ENCODE data around the gene LRRC49. TPM values are rescaled to one million over a fixed set of nuclear protein-coding genes. Genes with fewer than 3 reads are reported as not detected.
A peak's percentile ranks its signal among the peaks of the same experiment; 100 is the strongest.
"Not testable (repeated sequence)": the region's sequence is repeated elsewhere in the genome, so short reads cannot be mapped to it uniquely, and the experiment has no call there.

The LRRC49 gene
- total RNA-seq, 1 donor from 2014 or later, result 18.0 TPM

GRCh38 chr15:70931821-70932220 lies 39.2 kb downstream of the LRRC49 start:
- no peak for DNase-seq (ENCODE audit: low read depth)
- no peak overlapping the region for H3K4me3 ChIP-seq (ENCODE audit: low read depth, low read length)
- no peak for TF ChIP-seq CTCF (conservative IDR thresholded peaks at IDR 0.05; ENCODE audit: low read depth, low read length)

- peak; percentile 4 for DNase-seq (ENCODE audit: low read depth)
Observed at GRCh38 chr15:70932397-70932796, 39.8 kb downstream of the LRRC49 start.

GRCh38 chr15:70933411-70933810 lies 40.8 kb downstream of the LRRC49 start:
- H3K4me3 ChIP-seq (ENCODE audit: low read depth, low read length), result no peak overlapping the region
- no peak for DNase-seq (ENCODE audit: low read depth)
- TF ChIP-seq CTCF (conservative IDR thresholded peaks at IDR 0.05; ENCODE audit: low read depth, low read length), result no peak

More at GRCh38 chr15:70932397-70932796, 39.8 kb downstream of the LRRC49 start:
- H3K4me3 ChIP-seq (ENCODE audit: low read depth, low read length), result no peak overlapping the region
- no peak for TF ChIP-seq CTCF (conservative IDR thresholded peaks at IDR 0.05; ENCODE audit: low read depth, low read length)

- DNase-seq (ENCODE audit: low read depth), result no peak
- TF ChIP-seq CTCF (conservative IDR thresholded peaks at IDR 0.05; ENCODE audit: low read depth, low read length), result no peak
- no peak overlapping the region for H3K4me3 ChIP-seq (ENCODE audit: low read depth, low read length)
Observed at GRCh38 chr15:70935631-70936030, 43.0 kb downstream of the LRRC49 start.

GRCh38 chr15:70936326-70936725 lies 43.7 kb downstream of the LRRC49 start:
- no peak for DNase-seq (ENCODE audit: low read depth)
- TF ChIP-seq CTCF (conservative IDR thresholded peaks at IDR 0.05; ENCODE audit: low read depth, low read length), result no peak
- H3K4me3 ChIP-seq (ENCODE audit: low read depth, low read length), result no peak overlapping the region

GRCh38 chr15:70943285-70943684 lies 50.7 kb downstream of the LRRC49 start:
- DNase-seq (ENCODE audit: low read depth); H3K4me3 ChIP-seq (ENCODE audit: low read depth, low read length): not testable (repeated sequence)

GRCh38 chr15:70947351-70948335 lies 55.0 kb downstream of the LRRC49 start:
- TF ChIP-seq CTCF (conservative IDR thresholded peaks at IDR 0.05; ENCODE audit: low read depth, low read length), result no peak
- H3K4me3 ChIP-seq (ENCODE audit: low read depth, low read length), result no peak overlapping the region
- no peak for DNase-seq (ENCODE audit: low read depth)

Data from epithelial cell of proximal tubule (primary cell).